HepG2 (cell line): Measurements from ENCODE around the gene SIK3. TPM values are rescaled to one million over a fixed set of nuclear protein-coding genes. Genes with fewer than 3 reads are reported as not detected.

Experiments
- ATAC-seq: fragments of 200-7000 bp; cut with Tn5 transposase; 3 replicates; pipeline ENCODE4 v1.9.1; 2020; ENCODE audit warnings: mild to moderate bottlenecking, moderate library complexity
- BruUV-seq: library from RNA; stranded (reverse); fragments of 400-500 nt; replicated peaks from 2 replicates; lab custom pipeline; 2021; lab: Mats Ljungman, UMichigan
- CTCF ChIA-PET: fragments of 300-600 bp; formaldehyde crosslinking; extraction: SDS; loops from one replicate; lab custom pipeline; 2021; ENCODE audit warnings: low total read pairs, inconsistent platforms, low intra/inter-chr PET ratio; lab: Yijun Ruan, JAX
- POLR2A ChIA-PET: fragments of 350-600 bp; sonication (Branson Sonifier 250); formaldehyde crosslinking; loops from one replicate; lab custom pipeline; 2020; ENCODE audit warnings: antibody characterized with exemption, inconsistent platforms; lab: Yijun Ruan, JAX
- DNase-seq: peaks from one replicate; pipeline ENCODE4 v3.0.0-alpha.2; 2015; ENCODE audit warnings: low spot score
- FAIRE-seq: peaks from 3 replicates; lab custom pipeline; 2011; peaks lifted over from hg19 to GRCh38; lab: Jason Lieb, UNC
- H2AFZ ChIP-seq: one replicate; pipeline ENCODE4 v1.6.1; 2011; ENCODE audit warnings: low read length, inconsistent platforms
- H3K27ac ChIP-seq: fragments of 300-600 bp; 3 replicates; pipeline ENCODE4 v1.8.0; 2011; ENCODE audit warnings: mixed run types, mild to moderate bottlenecking, mixed read lengths, low read length, inconsistent platforms; ENCODE audit not compliant: insufficient read depth; ENCODE audit errors: extremely low read length
- H3K27me3 ChIP-seq, 2 experiments: fragments of 200-600 bp in 1 of 2; 2 replicates in 1 of 2; 3 replicates in 1 of 2; pipeline versions ENCODE4 v1.6.0 to v1.8.0; 2011; ENCODE audit warnings: low read length in 2 of 2, mild to moderate bottlenecking in 2 of 2, moderate library complexity in 2 of 2, inconsistent platforms in 1 of 2; ENCODE audit not compliant: insufficient read depth in 2 of 2, control insufficient read depth in 1 of 2
- H3K36me3 ChIP-seq, 2 experiments: fragments of 200-600 bp in 1 of 2; replicated peaks in 1 of 2; 2 replicates in 1 of 2; 3 replicates in 1 of 2; pipeline versions ENCODE4 v1.5.1 to v1.8.0; 2011; ENCODE audit warnings: low read length in 2 of 2, inconsistent platforms in 1 of 2; ENCODE audit not compliant: insufficient read depth in 2 of 2, control insufficient read depth in 1 of 2
- H3K4me1 ChIP-seq: 2 replicates; pipeline ENCODE4 v1.5.1; 2012; ENCODE audit warnings: low read length, inconsistent platforms; ENCODE audit not compliant: insufficient read depth
- H3K4me2 ChIP-seq: 2 replicates; pipeline ENCODE4 v1.6.0; 2011; ENCODE audit warnings: low read depth, low read length, inconsistent platforms
- H3K4me3 ChIP-seq, 3 experiments: fragments of 200-600 bp in 1 of 3; sonication (generic), shearing (Covaris generic) in 1 of 3; replicated peaks in 1 of 3; 2 replicates each; pipeline ENCODE4 v1.5.1; 2011 to 2016; ENCODE audit warnings: low read length in 3 of 3, inconsistent platforms in 2 of 3, low read depth in 2 of 3, mild to moderate bottlenecking in 2 of 3, control low read depth in 1 of 3, mixed read lengths in 1 of 3; ENCODE audit not compliant: insufficient read depth in 1 of 3
- H3K79me2 ChIP-seq: one replicate; pipeline ENCODE4 v1.6.1; 2011; ENCODE audit warnings: low read length, inconsistent platforms; ENCODE audit not compliant: insufficient read depth
- H3K9ac ChIP-seq: 2 replicates; pipeline ENCODE4 v1.6.0; 2011; ENCODE audit warnings: mild to moderate bottlenecking, low read depth, low read length, inconsistent platforms; ENCODE audit not compliant: insufficient read depth
- H3K9me3 ChIP-seq: 2 replicates; pipeline ENCODE4 v1.5.1; 2012; ENCODE audit warnings: mild to moderate bottlenecking, low read length
- H4K20me1 ChIP-seq: 2 replicates; pipeline ENCODE4 v1.6.0; 2011; ENCODE audit warnings: inconsistent platforms, mild to moderate bottlenecking, low read length, moderate library complexity; ENCODE audit not compliant: insufficient read depth
- ARID2 ChIP-seq: sonication (generic); formaldehyde crosslinking; IDR thresholded peaks from 2 replicates; pipeline ENCODE4 v1.8.1; 2022; ENCODE audit warnings: mild to moderate bottlenecking, missing genetic modification reagents, borderline replicate concordance
- CBFB ChIP-seq: sonication (generic); formaldehyde crosslinking; IDR thresholded peaks from 2 replicates; pipeline ENCODE4 v1.4.0; 2020; ENCODE audit warnings: missing genetic modification reagents
- CERS6 ChIP-seq: sonication (generic); formaldehyde crosslinking; IDR thresholded peaks from 2 replicates; pipeline ENCODE4 v1.5.0; 2020; ENCODE audit warnings: missing genetic modification reagents
- FOSL1 ChIP-seq: sonication (generic); formaldehyde crosslinking; IDR thresholded peaks from 2 replicates; pipeline ENCODE4 v1.9.0; 2021; ENCODE audit warnings: missing genetic modification reagents, borderline replicate concordance
- JUND ChIP-seq: sonication (generic); formaldehyde crosslinking; IDR thresholded peaks from 2 replicates; pipeline ENCODE4 v1.8.0; 2022; ENCODE audit warnings: mild to moderate bottlenecking, missing genetic modification reagents
- KLF9 ChIP-seq: IDR thresholded peaks from 2 replicates; pipeline ENCODE4 v1.6.1; 2016; ENCODE audit warnings: low read depth
- NFAT5 ChIP-seq: sonication (generic); formaldehyde crosslinking; IDR thresholded peaks from 2 replicates; pipeline ENCODE4 v1.4.0; 2020; ENCODE audit warnings: missing genetic modification reagents
- SRSF1 ChIP-seq: fragments of 200-400 bp; formaldehyde crosslinking; optimal IDR thresholded peaks from 2 replicates; pipeline ENCODE3; 2017; ENCODE audit warnings: mild to moderate bottlenecking, low read depth, low read length, moderate library complexity
- TBX3 ChIP-seq: fragments of 450-650 bp; IDR thresholded peaks from 2 replicates; pipeline ENCODE4 v1.6.1; 2017; ENCODE audit warnings: antibody characterized with exemption, mild to moderate bottlenecking, inconsistent platforms, borderline replicate concordance
- ZBTB34 ChIP-seq: sonication (generic); formaldehyde crosslinking; IDR thresholded peaks from 2 replicates; pipeline ENCODE4 v1.8.0; 2022; ENCODE audit warnings: mild to moderate bottlenecking, missing genetic modification reagents
- ZFP36L1 ChIP-seq: sonication (generic); formaldehyde crosslinking; IDR thresholded peaks from 2 replicates; pipeline ENCODE4 v1.8.0; 2022; ENCODE audit warnings: mild to moderate bottlenecking, missing genetic modification reagents, moderate library complexity
- ZNF205 ChIP-seq: IDR thresholded peaks from 2 replicates; pipeline ENCODE4 v1.6.1; 2018; ENCODE audit warnings: missing biosample characterization, missing genetic modification reagents
- ZNF569 ChIP-seq: sonication (generic); formaldehyde crosslinking; IDR thresholded peaks from 2 replicates; pipeline ENCODE4 v1.5.0; 2020; ENCODE audit warnings: mild to moderate bottlenecking, missing genetic modification reagents, moderate library complexity, borderline replicate concordance
- ZNF766 ChIP-seq: sonication (generic); formaldehyde crosslinking; IDR thresholded peaks from 2 replicates; pipeline ENCODE4 v1.5.0; 2020; ENCODE audit warnings: missing genetic modification reagents, borderline replicate concordance
- ZNF773 ChIP-seq: sonication (generic); formaldehyde crosslinking; IDR thresholded peaks from 2 replicates; pipeline ENCODE4 v1.4.0; 2020; ENCODE audit warnings: missing genetic modification reagents, borderline replicate concordance
- WGBS: methylation state at CpG from one replicate; pipeline ENCODE4 v1.1.6; 2017; ENCODE audit warnings: low lambda C conversion rate; 5-methylcytosine and 5-hydroxymethylcytosine counted together
- in situ Hi-C: cut with HindIII; loops from 2 replicates; pipeline ENCODE4 v1.10.0; 2017; ENCODE audit warnings: low pct_unique_long_range_greater_than_20kb; ENCODE audit not compliant: extremely low pct_ligation_motif_present
- intact Hi-C: fragments of 100-400 bp; cut with micrococcal nuclease; formaldehyde crosslinking; loops from one replicate; pipeline ENCODE4 v1.10.0; 2022; ENCODE audit not compliant: unreplicated experiment
- polyA plus RNA-seq, 8 experiments: library from polyadenylated mRNA; depleted of rRNA in 3 of 8; stranded (reverse) in 7 of 8; unstranded in 1 of 8; fragments of >200 nt; fragmentation: Illumina TruSeq in 4 of 8; extraction: Trizol in 4 of 8; gene quantifications; 2 replicates each; pipeline versions ENCODE4 v1.2.1 to v1.2.3, GENCODE V29; 2011 to 2016; ENCODE audit warnings: low read depth in 4 of 8, missing spikeins in 1 of 8, mixed read lengths in 1 of 8; ENCODE audit not compliant: insufficient read depth in 1 of 8
- total RNA-seq, 5 experiments: library from RNA; depleted of rRNA; stranded (reverse); fragments of >200 nt; fragmentation: Illumina TruSeq; extraction: Trizol; gene quantifications; 2 replicates each; pipeline ENCODE4 v1.2.3, GENCODE V29; 2016; ENCODE audit warnings: low read depth in 1 of 5
- TF ChIP-seq, protein P1 (sequence below): sonication (generic); formaldehyde crosslinking; IDR thresholded peaks from 2 replicates; pipeline ENCODE4 v1.4.0; 2020; ENCODE audit warnings: missing genetic modification reagents, mild to moderate bottlenecking, borderline replicate concordance

Gene SIK3
- total and polyA plus RNA-seq, 2 of the 13 experiments (the other 11 are each of a cell fraction or from before 2014, with no cell fraction given): 5.7 to 9.8 TPM

DNA sequence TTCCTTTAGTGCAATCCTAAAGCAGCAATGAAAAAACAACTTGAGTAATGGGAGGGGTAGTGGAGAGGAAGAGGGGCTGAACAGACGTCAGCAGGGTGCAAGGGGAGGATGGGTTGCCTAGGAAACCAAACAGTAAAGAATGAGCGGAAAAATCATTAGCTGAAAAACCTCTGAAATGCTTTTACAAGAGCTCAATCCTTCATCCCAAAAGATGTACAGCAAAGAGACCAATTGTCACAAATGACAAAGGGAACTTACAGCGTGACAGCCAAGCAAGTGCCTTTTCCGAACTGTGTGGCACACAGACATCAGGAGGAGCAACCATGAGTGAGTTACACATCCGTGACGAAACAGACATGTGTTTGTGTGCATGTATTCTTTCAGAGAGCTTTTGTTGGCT, 104.6 kb downstream of the SIK3 start:
- in situ Hi-C loops: no loop called here
- Histone ChIP-seq H3K36me3 (no peaks in the 10 kb centered on the region), H4K20me1 (peaks cover 28% of the 10 kb centered on the region), H3K27me3 (no peaks in the 10 kb centered on the region), H3K4me1 (peaks cover 34% of the 10 kb centered on the region), H3K27ac (no peak overlapping the region), H3K79me2 (peaks cover 28% of the 10 kb centered on the region), H3K4me2 (no peak overlapping the region), H3K4me3 (no peak overlapping the region), H2AFZ (no peak overlapping the region), H3K9ac (no peak overlapping the region), H3K9me3 (no peaks in the 10 kb centered on the region)
- ChIA-PET POLR2A (no interaction called here), CTCF (no interaction called here)
- intact Hi-C loops: no loop called here
- FAIRE-seq (no peak), DNase-seq (no peak), ATAC-seq (no peak)
- 90% methylated on average over 6 of the region's 6 CpGs for WGBS
- no TSS peak for BruUV-seq
- TF ChIP-seq ZNF205 (CRISPR knock-in tag): no peak
- TF ChIP-seq ZNF773 (CRISPR knock-in tag): no peak
- TF ChIP-seq ZBTB34: no peak
- TF ChIP-seq ZFP36L1 (CRISPR knock-in tag): no peak
- no peak for TF ChIP-seq ARID2 (CRISPR knock-in tag)
- TF ChIP-seq TBX3: no peak
- no peak for TF ChIP-seq FOSL1 (CRISPR knock-in tag)
- TF ChIP-seq JUND (CRISPR knock-in tag): no peak
- no peak for TF ChIP-seq ZNF569 (CRISPR knock-in tag)
- no peak for TF ChIP-seq KLF9 (CRISPR knock-in tag)
- TF ChIP-seq, protein P1, sequence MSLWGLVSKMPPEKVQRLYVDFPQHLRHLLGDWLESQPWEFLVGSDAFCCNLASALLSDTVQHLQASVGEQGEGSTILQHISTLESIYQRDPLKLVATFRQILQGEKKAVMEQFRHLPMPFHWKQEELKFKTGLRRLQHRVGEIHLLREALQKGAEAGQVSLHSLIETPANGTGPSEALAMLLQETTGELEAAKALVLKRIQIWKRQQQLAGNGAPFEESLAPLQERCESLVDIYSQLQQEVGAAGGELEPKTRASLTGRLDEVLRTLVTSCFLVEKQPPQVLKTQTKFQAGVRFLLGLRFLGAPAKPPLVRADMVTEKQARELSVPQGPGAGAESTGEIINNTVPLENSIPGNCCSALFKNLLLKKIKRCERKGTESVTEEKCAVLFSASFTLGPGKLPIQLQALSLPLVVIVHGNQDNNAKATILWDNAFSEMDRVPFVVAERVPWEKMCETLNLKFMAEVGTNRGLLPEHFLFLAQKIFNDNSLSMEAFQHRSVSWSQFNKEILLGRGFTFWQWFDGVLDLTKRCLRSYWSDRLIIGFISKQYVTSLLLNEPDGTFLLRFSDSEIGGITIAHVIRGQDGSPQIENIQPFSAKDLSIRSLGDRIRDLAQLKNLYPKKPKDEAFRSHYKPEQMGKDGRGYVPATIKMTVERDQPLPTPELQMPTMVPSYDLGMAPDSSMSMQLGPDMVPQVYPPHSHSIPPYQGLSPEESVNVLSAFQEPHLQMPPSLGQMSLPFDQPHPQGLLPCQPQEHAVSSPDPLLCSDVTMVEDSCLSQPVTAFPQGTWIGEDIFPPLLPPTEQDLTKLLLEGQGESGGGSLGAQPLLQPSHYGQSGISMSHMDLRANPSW (CRISPR knock-in tag): no peak
- TF ChIP-seq CBFB: no peak
- no peak for TF ChIP-seq CERS6 (CRISPR knock-in tag)
- TF ChIP-seq SRSF1: no peak
- TF ChIP-seq ZNF766 (CRISPR knock-in tag): no peak
- no peak for TF ChIP-seq NFAT5 (CRISPR knock-in tag)
